ENCODE data around the gene TRIM10.

GRCh38 chr6:30150671-30151395 is 10.2 kb downstream of the TRIM10 start:
- TF ChIP-seq TAF1 (conservative IDR thresholded peaks at IDR 0.05), result no peak
- no peak for TF ChIP-seq MAX (IDR thresholded peaks at IDR 0.05)
- TF ChIP-seq RAD21 (IDR thresholded peaks at IDR 0.05), result no peak
- TF ChIP-seq CTCF (IDR thresholded peaks at IDR 0.05; ENCODE audit: low read depth, low read length, missing input control), result no peak
- TF ChIP-seq REST (IDR thresholded peaks at IDR 0.05), result no peak
- TF ChIP-seq ZBTB33 (IDR thresholded peaks at IDR 0.05), result no peak
- TF ChIP-seq JUND (IDR thresholded peaks at IDR 0.05), result no peak
- TF ChIP-seq GABPA (IDR thresholded peaks at IDR 0.05 in 1 of 2, conservative IDR thresholded peaks at IDR 0.05 in 1 of 2), result no peak
- TF ChIP-seq RXRA (IDR thresholded peaks at IDR 0.05), result no peak
- TF ChIP-seq YY1 (IDR thresholded peaks at IDR 0.05), result no peak
- no peak for TF ChIP-seq SP1 (IDR thresholded peaks at IDR 0.05)
- TF ChIP-seq HNF4A (conservative IDR thresholded peaks at IDR 0.05), result no peak
- no peak for TF ChIP-seq EGR1 (IDR thresholded peaks at IDR 0.05; ENCODE audit: low read depth in 2 of 2)

Measured in liver (tissue), 3 donors.